HepG2 (cell line): ENCODE data around the gene MAP6D1. TPM values are rescaled to one million over a fixed set of nuclear protein-coding genes. Genes with fewer than 3 reads are reported as not detected.

ENCODE experiments used
- ATAC-seq: fragments of 200-7000 bp; cut with Tn5 transposase; 3 replicates; pipeline ENCODE4 v1.9.1; 2020; ENCODE audit warnings: mild to moderate bottlenecking, moderate library complexity
- BruUV-seq: library from RNA; stranded (reverse); fragments of 400-500 nt; replicated peaks from 2 replicates; lab custom pipeline; 2021; lab: Mats Ljungman, UMichigan
- CTCF ChIA-PET: fragments of 300-600 bp; formaldehyde crosslinking; extraction: SDS; loops from one replicate; lab custom pipeline; 2021; ENCODE audit warnings: low total read pairs, inconsistent platforms, low intra/inter-chr PET ratio; lab: Yijun Ruan, JAX
- POLR2A ChIA-PET: fragments of 350-600 bp; sonication (Branson Sonifier 250); formaldehyde crosslinking; loops from one replicate; lab custom pipeline; 2020; ENCODE audit warnings: antibody characterized with exemption, inconsistent platforms; lab: Yijun Ruan, JAX
- DNase-seq: peaks from one replicate; pipeline ENCODE4 v3.0.0-alpha.2; 2015; ENCODE audit warnings: low spot score
- FAIRE-seq: peaks from 3 replicates; lab custom pipeline; 2011; peaks lifted over from hg19 to GRCh38; lab: Jason Lieb, UNC
- H2AFZ ChIP-seq: one replicate; pipeline ENCODE4 v1.6.1; 2011; ENCODE audit warnings: low read length, inconsistent platforms
- H3K27ac ChIP-seq: fragments of 300-600 bp; 3 replicates; pipeline ENCODE4 v1.8.0; 2011; ENCODE audit warnings: mixed run types, mild to moderate bottlenecking, mixed read lengths, low read length, inconsistent platforms; ENCODE audit not compliant: insufficient read depth; ENCODE audit errors: extremely low read length
- H3K27me3 ChIP-seq, 2 experiments: fragments of 200-600 bp in 1 of 2; 2 replicates in 1 of 2; 3 replicates in 1 of 2; pipeline versions ENCODE4 v1.6.0 to v1.8.0; 2011; ENCODE audit warnings: low read length in 2 of 2, mild to moderate bottlenecking in 2 of 2, moderate library complexity in 2 of 2, inconsistent platforms in 1 of 2; ENCODE audit not compliant: insufficient read depth in 2 of 2, control insufficient read depth in 1 of 2
- H3K36me3 ChIP-seq, 2 experiments: fragments of 200-600 bp in 1 of 2; replicated peaks in 1 of 2; 2 replicates in 1 of 2; 3 replicates in 1 of 2; pipeline versions ENCODE4 v1.5.1 to v1.8.0; 2011; ENCODE audit warnings: low read length in 2 of 2, inconsistent platforms in 1 of 2; ENCODE audit not compliant: insufficient read depth in 2 of 2, control insufficient read depth in 1 of 2
- H3K4me1 ChIP-seq: 2 replicates; pipeline ENCODE4 v1.5.1; 2012; ENCODE audit warnings: low read length, inconsistent platforms; ENCODE audit not compliant: insufficient read depth
- H3K4me2 ChIP-seq: 2 replicates; pipeline ENCODE4 v1.6.0; 2011; ENCODE audit warnings: low read depth, low read length, inconsistent platforms
- H3K4me3 ChIP-seq, 3 experiments: fragments of 200-600 bp in 1 of 3; sonication (generic), shearing (Covaris generic) in 1 of 3; replicated peaks in 1 of 3; 2 replicates each; pipeline ENCODE4 v1.5.1; 2011 to 2016; ENCODE audit warnings: low read length in 3 of 3, inconsistent platforms in 2 of 3, low read depth in 2 of 3, mild to moderate bottlenecking in 2 of 3, control low read depth in 1 of 3, mixed read lengths in 1 of 3; ENCODE audit not compliant: insufficient read depth in 1 of 3
- H3K79me2 ChIP-seq: one replicate; pipeline ENCODE4 v1.6.1; 2011; ENCODE audit warnings: low read length, inconsistent platforms; ENCODE audit not compliant: insufficient read depth
- H3K9ac ChIP-seq: 2 replicates; pipeline ENCODE4 v1.6.0; 2011; ENCODE audit warnings: mild to moderate bottlenecking, low read depth, low read length, inconsistent platforms; ENCODE audit not compliant: insufficient read depth
- H3K9me3 ChIP-seq: 2 replicates; pipeline ENCODE4 v1.5.1; 2012; ENCODE audit warnings: mild to moderate bottlenecking, low read length
- H4K20me1 ChIP-seq: 2 replicates; pipeline ENCODE4 v1.6.0; 2011; ENCODE audit warnings: inconsistent platforms, mild to moderate bottlenecking, low read length, moderate library complexity; ENCODE audit not compliant: insufficient read depth
- DBP ChIP-seq: sonication (generic); formaldehyde crosslinking; IDR thresholded peaks from 2 replicates; pipeline ENCODE4 v1.4.0; 2020; ENCODE audit warnings: missing genetic modification reagents; ENCODE audit errors: not compliant biosample characterization
- HNF1A ChIP-seq, 2 experiments: sonication (generic) in 1 of 2; formaldehyde crosslinking in 1 of 2; IDR thresholded peaks; 2 replicates each; pipeline versions ENCODE4 v1.4.0 to v1.6.1; 2016 to 2020; ENCODE audit warnings: borderline replicate concordance in 1 of 2, low read depth in 1 of 2, mild to moderate bottlenecking in 1 of 2, missing genetic modification reagents in 1 of 2
- WGBS: methylation state at CpG from one replicate; pipeline ENCODE4 v1.1.6; 2017; ENCODE audit warnings: low lambda C conversion rate; 5-methylcytosine and 5-hydroxymethylcytosine counted together
- in situ Hi-C: cut with HindIII; loops from 2 replicates; pipeline ENCODE4 v1.10.0; 2017; ENCODE audit warnings: low pct_unique_long_range_greater_than_20kb; ENCODE audit not compliant: extremely low pct_ligation_motif_present
- intact Hi-C: fragments of 100-400 bp; cut with micrococcal nuclease; formaldehyde crosslinking; loops from one replicate; pipeline ENCODE4 v1.10.0; 2022; ENCODE audit not compliant: unreplicated experiment
- polyA plus RNA-seq, 8 experiments: library from polyadenylated mRNA; depleted of rRNA in 3 of 8; stranded (reverse) in 7 of 8; unstranded in 1 of 8; fragments of >200 nt; fragmentation: Illumina TruSeq in 4 of 8; extraction: Trizol in 4 of 8; gene quantifications; 2 replicates each; pipeline versions ENCODE4 v1.2.1 to v1.2.3, GENCODE V29; 2011 to 2016; ENCODE audit warnings: low read depth in 4 of 8, missing spikeins in 1 of 8, mixed read lengths in 1 of 8; ENCODE audit not compliant: insufficient read depth in 1 of 8
- total RNA-seq, 5 experiments: library from RNA; depleted of rRNA; stranded (reverse); fragments of >200 nt; fragmentation: Illumina TruSeq; extraction: Trizol; gene quantifications; 2 replicates each; pipeline ENCODE4 v1.2.3, GENCODE V29; 2016; ENCODE audit warnings: low read depth in 1 of 5

Gene MAP6D1
- total and polyA plus RNA-seq, 2 of the 13 experiments (the other 11 are each of a cell fraction or from before 2014, with no cell fraction given): 0.12 to 0.62 TPM

GRCh38 chr3:183823963-183824362 lies 1.4 kb downstream of the MAP6D1 start:
- Histone ChIP-seq H4K20me1 (no peaks in the 10 kb centered on the region), H3K4me1 (no peaks in the 10 kb centered on the region), H3K9me3 (no peaks in the 10 kb centered on the region), H3K4me2 (no peak overlapping the region), H3K79me2 (no peaks in the 10 kb centered on the region), H3K4me3 (no peak overlapping the region), H3K27ac (no peak overlapping the region), H3K27me3 (no peaks in the 10 kb centered on the region), H3K36me3 (peaks cover 10 to 12% of the 10 kb centered on the region in 2 experiments; a peak in 2 of 5 replicates), H3K9ac (no peak overlapping the region), H2AFZ (no peak overlapping the region)
- ChIA-PET POLR2A (no interaction called here), CTCF (no interaction called here)
- TF ChIP-seq HNF1A (IDR thresholded peaks at IDR 0.05; ENCODE audit: low read depth): no peak
- no peak for TF ChIP-seq HNF1A (CRISPR knock-in tag; IDR thresholded peaks at IDR 0.05; ENCODE audit: borderline replicate concordance)
- no peak for TF ChIP-seq DBP (CRISPR knock-in tag)
- 96% methylated on average over 5 of the region's 5 CpGs for WGBS
- BruUV-seq: no TSS peak
- no peak for ATAC-seq
- no peak for FAIRE-seq
- intact Hi-C loops: no loop called here
- DNase-seq: no peak
- in situ Hi-C loops: no loop called here
